Ovary (tissue), 9 donors: Measurements from ENCODE around the gene IGHMBP2. TPM values are rescaled to one million over a fixed set of nuclear protein-coding genes. Genes with fewer than 3 reads are reported as not detected.

Experiments used
- DNase-seq, 5 donors: peaks; one replicate each; pipeline ENCODE4 v3.0.0-alpha.2; 2019 to 2020
- H3K27ac ChIP-seq, 2 donors: fragments of 200-600 bp; one replicate each; pipeline versions ENCODE4 v1.5.1 to v1.8.0; 2019 to 2022
- H3K27me3 ChIP-seq: fragments of 200-600 bp; one replicate; pipeline ENCODE4 v1.8.0; 2022
- H3K36me3 ChIP-seq: fragments of 200-600 bp; sonication (generic); one replicate; pipeline ENCODE4 v1.5.1; 2019
- H3K4me1 ChIP-seq: one replicate; pipeline ENCODE4 v1.8.1; 2013; ENCODE audit warnings: mild to moderate bottlenecking, moderate library complexity; ENCODE audit not compliant: insufficient read depth
- H3K4me3 ChIP-seq: fragments of 200-600 bp; sonication (generic); one replicate; pipeline ENCODE4 v1.5.1; 2017
- H3K9me3 ChIP-seq, 2 donors: fragments of 200-600 bp in 1 of 2; sonication (generic) in 1 of 2; one replicate each; pipeline versions ENCODE4 v1.5.1 to v1.8.1; 2013 to 2019; ENCODE audit warnings: mild to moderate bottlenecking in 1 of 2, moderate library complexity in 1 of 2
- CTCF ChIP-seq, 3 donors: fragments of 450-650 bp in 2 of 3; fragments of 200-600 bp in 1 of 3; IDR thresholded peaks; one replicate each; pipeline versions ENCODE4 v1.5.1 to v1.8.0; 2016 to 2022; ENCODE audit warnings: antibody characterized with exemption in 3 of 3, mild to moderate bottlenecking in 1 of 3
- EP300 ChIP-seq: sonication (generic); formaldehyde crosslinking; IDR thresholded peaks from one replicate; pipeline ENCODE4 v1.6.1; 2017; ENCODE audit warnings: antibody characterized with exemption
- POLR2A ChIP-seq: fragments of 450-650 bp; IDR thresholded peaks from one replicate; pipeline ENCODE4 v1.6.1; 2017; ENCODE audit warnings: antibody characterized with exemption, mild to moderate bottlenecking, moderate library complexity
- WGBS, 3 donors: extraction: QIAGEN DNeasy Blood & Tissue Kit in 1 of 3; methylation state at CpG; one replicate each; pipeline versions ENCODE4 v1.1.5 to v1.1.7; 2013 to 2017; 5-methylcytosine and 5-hydroxymethylcytosine counted together
- intact Hi-C, 4 donors: fragments of 100-400 bp; cut with DNase I; formaldehyde crosslinking; loops; one replicate each; pipeline versions ENCODE4 v1.11.0 to v1.15.1; 2022 to 2023
- polyA plus RNA-seq, 2 donors: library from polyadenylated mRNA; stranded (reverse); fragments of 200-250 nt in 1 of 2; fragments of 350-450 nt in 1 of 2; fragmentation: Illumina TruSeq in 1 of 2; extraction: RNeasy Lipid Tissue Mini Kit (QIAGEN cat#74804) in 1 of 2; gene quantifications; one replicate each; pipeline ENCODE4 v1.2.3, GENCODE V29; 2013 to 2014
- total RNA-seq, 7 donors: library from RNA; depleted of rRNA in 2 of 7; stranded (reverse); fragments of >200 nt in 2 of 7; fragmentation: NEBNext Ultra II Directional in 3 of 7; extraction: Animal tissue kit (Norgen Biotek cat#: 25700) in 3 of 7; gene quantifications; one replicate each; pipeline versions ENCODE4 v1.1.0 to v1.2.4, GENCODE V29; 2016 to 2023
- donor health status: DM: no; HTN: no; CAD: no; lungs with moderate emphysema.
- donor health status: DM: no; HTN: no; CAD: no.
- donor health status: Bipolar disorder and iron deficiency.
- donor health status: DM: yes; HTN: yes; CAD: no.
- donor health status: DM: no; HTN: no; CAD: no.
- donor health status: DM: yes; HTN: yes; CAD: no.

The IGHMBP2 gene
- total and polyA plus RNA-seq, 9 donors: 8.3 to 18.9 (median 15.9) TPM

DNA sequence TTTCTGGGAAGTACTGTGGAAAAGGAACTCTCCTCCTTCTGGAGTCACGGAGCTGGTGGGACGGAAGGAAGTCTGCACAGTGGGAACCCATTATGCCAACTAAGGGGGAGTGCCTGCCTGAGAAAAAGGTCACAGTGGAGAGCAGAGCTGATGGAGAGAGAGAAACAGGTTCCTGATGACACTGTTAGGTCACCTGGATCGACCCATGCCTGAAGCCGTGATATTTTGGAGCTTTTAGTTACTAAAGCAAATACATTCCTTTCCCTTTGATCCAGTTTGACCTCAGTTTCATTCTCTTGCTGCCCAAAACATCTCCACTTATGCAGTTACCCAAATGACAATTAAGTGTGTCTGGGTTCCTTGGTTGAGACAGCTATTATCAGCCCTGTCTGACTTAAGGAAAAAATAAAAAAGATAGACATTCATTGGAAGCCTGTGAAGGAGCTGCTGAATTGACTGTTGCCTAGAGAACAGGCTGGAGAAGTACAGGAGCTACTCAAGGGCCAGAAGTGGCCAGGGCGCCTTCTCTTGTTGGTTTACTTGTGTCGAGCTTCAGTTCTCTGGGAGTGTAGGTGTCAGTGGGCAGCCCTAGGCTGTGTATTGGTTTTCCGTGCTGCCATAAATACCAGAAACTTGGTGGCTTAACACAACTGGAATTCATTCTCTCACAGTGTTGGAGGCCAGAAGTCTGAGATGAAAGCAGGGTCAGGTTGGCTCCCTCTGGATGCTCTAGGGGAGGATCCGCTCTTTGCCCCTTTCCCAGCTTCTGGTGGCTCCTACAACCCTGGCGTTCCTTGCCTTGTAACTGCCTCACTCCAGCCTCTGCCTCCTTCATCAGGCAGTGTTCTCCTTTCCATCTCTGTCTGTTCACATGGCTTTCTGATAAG, 63.4 kb downstream of the IGHMBP2 start:
- no peak for TF ChIP-seq EP300
- TF ChIP-seq POLR2A: no peak
- TF ChIP-seq CTCF (IDR thresholded peaks at IDR 0.05): no peak
- intact Hi-C loops: no loop called here
- Histone ChIP-seq H3K9me3 (no peaks in the 10 kb centered on the region), H3K27ac (no peak overlapping the region), H3K36me3 (no peaks in the 10 kb centered on the region), H3K27me3 (no peaks in the 10 kb centered on the region), H3K4me1 (no peaks in the 10 kb centered on the region), H3K4me3 (no peak overlapping the region)
- WGBS, 3 donors: 88 to 95% (median 89%) methylated on average over 9 of the region's 9 CpGs
- DNase-seq: no peak

DNA sequence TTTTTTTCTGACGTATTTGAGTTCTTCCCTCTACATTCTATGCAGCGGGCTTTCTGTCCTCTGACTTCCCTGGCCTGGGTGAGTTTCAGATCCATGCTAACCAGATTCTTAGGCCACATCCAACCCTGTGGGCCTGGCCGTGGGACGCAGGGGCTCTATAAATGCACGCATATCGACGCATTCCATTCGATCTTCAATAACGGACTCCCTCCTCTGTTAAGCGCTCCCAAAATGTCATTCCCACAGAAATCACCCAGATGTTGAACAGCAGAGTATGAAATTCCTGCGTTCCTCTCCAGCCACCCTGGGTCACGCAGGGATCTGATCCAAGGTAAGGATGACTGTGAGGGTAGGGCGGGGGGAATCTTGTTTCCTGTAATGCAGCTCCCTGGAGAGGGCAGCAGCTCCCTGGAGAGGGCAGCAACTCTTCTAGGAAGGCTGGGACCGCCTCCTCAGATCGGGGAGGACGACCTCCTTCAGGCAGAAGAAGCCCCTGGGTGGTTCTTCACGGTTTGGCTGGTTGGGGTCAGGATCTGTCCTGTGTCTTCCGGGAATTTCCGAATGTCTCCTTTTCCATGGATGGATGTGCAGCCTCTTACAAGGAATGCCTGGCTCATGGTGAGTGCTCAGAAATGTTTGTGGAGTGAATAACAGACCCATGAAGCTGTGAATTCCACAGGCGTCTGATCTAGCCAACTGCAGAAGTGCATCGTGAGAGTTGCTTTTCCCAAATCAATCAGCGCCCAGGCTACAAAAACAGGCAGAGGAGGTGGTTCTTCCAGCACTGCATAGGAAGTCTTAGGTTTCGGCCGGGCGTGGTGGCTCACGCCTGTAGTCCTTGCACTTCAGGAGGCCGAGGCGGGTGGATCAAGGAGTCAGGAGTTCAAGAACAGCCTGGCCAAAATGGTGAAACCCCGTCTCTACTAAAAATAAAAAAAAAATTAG, 64.9 kb downstream of the IGHMBP2 start:
- Histone ChIP-seq H3K27me3 (no peaks in the 10 kb centered on the region), H3K9me3 (no peaks in the 10 kb centered on the region), H3K36me3 (no peaks in the 10 kb centered on the region), H3K27ac (no peak overlapping the region), H3K4me1 (no peaks in the 10 kb centered on the region), H3K4me3 (no peak overlapping the region)
- intact Hi-C loops: no loop called here
- 52 to 58% (median 54%) methylated on average over 29 of the region's 29 CpGs for WGBS, 3 donors
- DNase-seq: no peak
- no peak for TF ChIP-seq EP300
- no peak for TF ChIP-seq CTCF (IDR thresholded peaks at IDR 0.05)
- no peak for TF ChIP-seq POLR2A

DNA sequence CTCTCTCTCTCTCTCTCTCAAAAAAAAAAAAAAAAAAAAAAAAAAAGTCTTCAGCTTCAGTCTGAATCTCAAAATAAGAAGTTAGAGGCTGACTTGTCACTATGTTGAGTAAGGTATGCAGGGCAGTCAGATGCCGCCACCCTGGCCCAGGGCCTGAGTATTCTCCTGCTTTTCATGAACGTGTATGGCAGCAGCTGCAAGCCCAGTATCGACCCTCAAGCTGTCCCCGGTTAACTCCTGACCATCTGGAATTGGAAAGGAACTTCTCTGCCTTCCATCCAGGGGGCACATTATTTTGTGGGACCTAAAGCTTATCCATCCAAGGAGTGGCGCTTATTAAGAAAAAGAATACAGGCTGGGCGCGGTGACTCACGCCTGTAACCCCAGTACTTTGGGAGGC, 65.7 kb downstream of the IGHMBP2 start:
- 59 to 64% (median 60%) methylated on average over 8 of the region's 8 CpGs for WGBS, 3 donors
- H3K27ac ChIP-seq: no peak overlapping the region
- TF ChIP-seq EP300 (no peak), POLR2A (no peak), CTCF (IDR thresholded peaks at IDR 0.05) (no peak)
- intact Hi-C loops: no loop called here
- H3K27me3 ChIP-seq: no peaks in the 10 kb centered on the region
- H3K36me3 ChIP-seq: no peaks in the 10 kb centered on the region
- no peaks in the 10 kb centered on the region for H3K9me3 ChIP-seq
- no peaks in the 10 kb centered on the region for H3K4me1 ChIP-seq
- DNase-seq: peak in 1 of 5 donors; percentile 2
- no peak overlapping the region for H3K4me3 ChIP-seq

- 83 to 89% (median 86%) methylated on average over 8 of the region's 8 CpGs for WGBS, 3 donors
- peak in 2 of 5 donors; percentile 3 to 5 for DNase-seq
- intact Hi-C loops: no loop called here
Measured at GRCh38 chr11:68970921-68971636, 67.4 kb downstream of the IGHMBP2 start.

More at GRCh38 chr11:68970921-68971636, 67.4 kb downstream of the IGHMBP2 start:
- no peak overlapping the region for H3K4me3 ChIP-seq
- TF ChIP-seq EP300: no peak
- no peak for TF ChIP-seq CTCF (IDR thresholded peaks at IDR 0.05)
- TF ChIP-seq POLR2A: no peak
- no peak overlapping the region for H3K27ac ChIP-seq
- no peaks in the 10 kb centered on the region for H3K9me3 ChIP-seq
- no peaks in the 10 kb centered on the region for H3K27me3 ChIP-seq
- no peaks in the 10 kb centered on the region for H3K36me3 ChIP-seq
- H3K4me1 ChIP-seq: no peaks in the 10 kb centered on the region
